ENCODE data around the gene ZSCAN9. TPM values are rescaled to one million over a fixed set of nuclear protein-coding genes. Genes with fewer than 3 reads are reported as not detected.

Gene ZSCAN9
- total and polyA plus RNA-seq, 9 of the 15 experiments (the other 6 are each of a cell fraction or from before 2014, with no cell fraction given): 18.8 to 48.9 (median 28.7) TPM

GRCh38 chr6:28281288-28282064 is 56.4 kb downstream of the ZSCAN9 start, which contains the start of gene PGBD1 (continued):
- TF ChIP-seq PREB (CRISPR knock-in tag; IDR thresholded peaks at IDR 0.05) (0 out of 2 replicates have a peak, but pooled peaks have one; percentile 70), ZNF224 (CRISPR knock-in tag; IDR thresholded peaks at IDR 0.05) (0 out of 2 replicates have a peak, but pooled peaks have one; percentile 64), KHSRP (IDR thresholded peaks at IDR 0.05) (no peak), MLLT1 (IDR thresholded peaks at IDR 0.05) (no peak), TRIM25 (IDR thresholded peaks at IDR 0.05; ENCODE audit: borderline replicate concordance) (no peak), FOXK2 (conservative IDR thresholded peaks at IDR 0.05 in 1 of 2, IDR thresholded peaks at IDR 0.05 in 1 of 2; ENCODE audit: low read depth in 2 of 2) (no peak), RCOR1 (IDR thresholded peaks at IDR 0.05; ENCODE audit: borderline replicate concordance in 1 of 2, low read depth in 2 of 2, low read length in 2 of 2) (peak in 1 of 2 experiments; percentile 23; a peak in 1 of 4 replicates), NFYB (IDR thresholded peaks at IDR 0.05; ENCODE audit: extremely low read depth, insufficient read length) (no peak), RB1 (IDR thresholded peaks at IDR 0.05; ENCODE audit: low read depth) (peak; percentile 88), ZNF766 (CRISPR knock-in tag; conservative IDR thresholded peaks at IDR 0.05) (no peak), E4F1 (CRISPR knock-in tag; IDR thresholded peaks at IDR 0.05; ENCODE audit: borderline replicate concordance) (no peak), ZNF511 (CRISPR knock-in tag; IDR thresholded peaks at IDR 0.05) (peak; percentile 77), ZNF274 (IDR thresholded peaks at IDR 0.05; ENCODE audit: borderline replicate concordance, low read depth, low read length) (no peak; the same call in 1 of the 2 replicates), MCM3 (IDR thresholded peaks at IDR 0.05) (no peak), CEBPZ (IDR thresholded peaks at IDR 0.05; ENCODE audit: borderline replicate concordance, low read depth, low read length) (no peak), ARNT (IDR thresholded peaks at IDR 0.05) (no peak)

All from K562 (cell line).